HepG2 (cell line): ENCODE results near the gene CALY. TPM values are rescaled to one million over a fixed set of nuclear protein-coding genes. Genes with fewer than 3 reads are reported as not detected.

Experiments
- ADNP ChIP-seq: sonication (generic); formaldehyde crosslinking; IDR thresholded peaks from 2 replicates; pipeline ENCODE4 v1.4.0; 2020; ENCODE audit warnings: missing genetic modification reagents
- ATF2 ChIP-seq: sonication (generic); formaldehyde crosslinking; IDR thresholded peaks from 2 replicates; pipeline ENCODE4 v1.4.0; 2020; ENCODE audit warnings: missing genetic modification reagents
- BCL3 ChIP-seq: sonication (generic); formaldehyde crosslinking; IDR thresholded peaks from 2 replicates; pipeline ENCODE4 v1.5.1; 2020; ENCODE audit warnings: mild to moderate bottlenecking, missing genetic modification reagents, moderate library complexity
- HNF4A ChIP-seq: sonication (generic); formaldehyde crosslinking; IDR thresholded peaks from 2 replicates; pipeline ENCODE4 v1.4.0; 2020; ENCODE audit warnings: missing genetic modification reagents
- MEIS2 ChIP-seq: sonication (generic); formaldehyde crosslinking; IDR thresholded peaks from 2 replicates; pipeline ENCODE4 v1.9.0; 2021; ENCODE audit warnings: mild to moderate bottlenecking, missing genetic modification reagents
- POLR2A ChIP-seq, 2 experiments: IDR thresholded peaks; 2 replicates each; pipeline ENCODE4 v1.6.1; 2011; ENCODE audit warnings: low read depth in 2 of 2, low read length in 2 of 2, mild to moderate bottlenecking in 1 of 2, moderate library complexity in 1 of 2; ENCODE audit not compliant: insufficient read depth in 1 of 2
- RAD21 ChIP-seq: fragments of 450-650 bp; formaldehyde crosslinking; IDR thresholded peaks from 2 replicates; pipeline ENCODE4 v1.5.0; 2020; ENCODE audit warnings: mild to moderate bottlenecking
- TBX2 ChIP-seq: sonication (generic); formaldehyde crosslinking; IDR thresholded peaks from 2 replicates; pipeline ENCODE4 v1.5.0; 2020; ENCODE audit warnings: missing genetic modification reagents, mild to moderate bottlenecking, borderline replicate concordance
- TEAD3 ChIP-seq: optimal IDR thresholded peaks from 2 replicates; pipeline ENCODE3; 2016; ENCODE audit warnings: borderline replicate concordance
- TP53 ChIP-seq: sonication (generic); formaldehyde crosslinking; conservative IDR thresholded peaks from 2 replicates; pipeline ENCODE4 v1.4.0; 2020; ENCODE audit warnings: missing genetic modification reagents
- YEATS2 ChIP-seq: sonication (generic); formaldehyde crosslinking; IDR thresholded peaks from 2 replicates; pipeline ENCODE4 v1.4.0; 2020; ENCODE audit warnings: missing genetic modification reagents, borderline replicate concordance
- ZNF142 ChIP-seq: sonication (generic); formaldehyde crosslinking; IDR thresholded peaks from 2 replicates; pipeline ENCODE4 v1.4.0; 2020; ENCODE audit warnings: missing genetic modification reagents
- ZNF441 ChIP-seq: sonication (generic); formaldehyde crosslinking; IDR thresholded peaks from 2 replicates; pipeline ENCODE4 v1.7.0; 2021; ENCODE audit warnings: missing genetic modification reagents, borderline replicate concordance
- polyA plus RNA-seq, 8 experiments: library from polyadenylated mRNA; depleted of rRNA in 3 of 8; stranded (reverse) in 7 of 8; unstranded in 1 of 8; fragments of >200 nt; fragmentation: Illumina TruSeq in 4 of 8; extraction: Trizol in 4 of 8; gene quantifications; 2 replicates each; pipeline versions ENCODE4 v1.2.1 to v1.2.3, GENCODE V29; 2011 to 2016; ENCODE audit warnings: low read depth in 4 of 8, missing spikeins in 1 of 8, mixed read lengths in 1 of 8; ENCODE audit not compliant: insufficient read depth in 1 of 8
- total RNA-seq, 5 experiments: library from RNA; depleted of rRNA; stranded (reverse); fragments of >200 nt; fragmentation: Illumina TruSeq; extraction: Trizol; gene quantifications; 2 replicates each; pipeline ENCODE4 v1.2.3, GENCODE V29; 2016; ENCODE audit warnings: low read depth in 1 of 5
- TF ChIP-seq, protein P1 (sequence below): sonication (generic); formaldehyde crosslinking; IDR thresholded peaks from 2 replicates; pipeline ENCODE4 v1.5.0; 2020; ENCODE audit warnings: missing genetic modification reagents
- TF ChIP-seq, protein P2 (sequence below): sonication (generic); formaldehyde crosslinking; IDR thresholded peaks from 2 replicates; pipeline ENCODE4 v1.4.0; 2020; ENCODE audit warnings: mild to moderate bottlenecking, missing genetic modification reagents
- TF ChIP-seq, protein P3 (sequence below): IDR thresholded peaks from 2 replicates; pipeline ENCODE4 v1.6.1; 2018; ENCODE audit warnings: missing genetic modification reagents, mild to moderate bottlenecking, missing compliant biosample characterization

CALY gene
- total and polyA plus RNA-seq, 2 of the 13 experiments (the other 11 are each of a cell fraction or from before 2014, with no cell fraction given): 0.08 TPM; not detected in 1

- TF ChIP-seq ZNF142 (CRISPR knock-in tag): no peak
- TF ChIP-seq TBX2 (CRISPR knock-in tag): no peak; the same call in 1 of the 2 replicates
- TF ChIP-seq MEIS2 (CRISPR knock-in tag): no peak
- TF ChIP-seq, protein P1, sequence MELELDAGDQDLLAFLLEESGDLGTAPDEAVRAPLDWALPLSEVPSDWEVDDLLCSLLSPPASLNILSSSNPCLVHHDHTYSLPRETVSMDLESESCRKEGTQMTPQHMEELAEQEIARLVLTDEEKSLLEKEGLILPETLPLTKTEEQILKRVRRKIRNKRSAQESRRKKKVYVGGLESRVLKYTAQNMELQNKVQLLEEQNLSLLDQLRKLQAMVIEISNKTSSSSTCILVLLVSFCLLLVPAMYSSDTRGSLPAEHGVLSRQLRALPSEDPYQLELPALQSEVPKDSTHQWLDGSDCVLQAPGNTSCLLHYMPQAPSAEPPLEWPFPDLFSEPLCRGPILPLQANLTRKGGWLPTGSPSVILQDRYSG (CRISPR knock-in tag): no peak
- TF ChIP-seq YEATS2 (CRISPR knock-in tag): no peak
- TF ChIP-seq, protein P2, sequence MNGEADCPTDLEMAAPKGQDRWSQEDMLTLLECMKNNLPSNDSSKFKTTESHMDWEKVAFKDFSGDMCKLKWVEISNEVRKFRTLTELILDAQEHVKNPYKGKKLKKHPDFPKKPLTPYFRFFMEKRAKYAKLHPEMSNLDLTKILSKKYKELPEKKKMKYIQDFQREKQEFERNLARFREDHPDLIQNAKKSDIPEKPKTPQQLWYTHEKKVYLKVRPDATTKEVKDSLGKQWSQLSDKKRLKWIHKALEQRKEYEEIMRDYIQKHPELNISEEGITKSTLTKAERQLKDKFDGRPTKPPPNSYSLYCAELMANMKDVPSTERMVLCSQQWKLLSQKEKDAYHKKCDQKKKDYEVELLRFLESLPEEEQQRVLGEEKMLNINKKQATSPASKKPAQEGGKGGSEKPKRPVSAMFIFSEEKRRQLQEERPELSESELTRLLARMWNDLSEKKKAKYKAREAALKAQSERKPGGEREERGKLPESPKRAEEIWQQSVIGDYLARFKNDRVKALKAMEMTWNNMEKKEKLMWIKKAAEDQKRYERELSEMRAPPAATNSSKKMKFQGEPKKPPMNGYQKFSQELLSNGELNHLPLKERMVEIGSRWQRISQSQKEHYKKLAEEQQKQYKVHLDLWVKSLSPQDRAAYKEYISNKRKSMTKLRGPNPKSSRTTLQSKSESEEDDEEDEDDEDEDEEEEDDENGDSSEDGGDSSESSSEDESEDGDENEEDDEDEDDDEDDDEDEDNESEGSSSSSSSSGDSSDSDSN (CRISPR knock-in tag): peak; percentile 57
- TF ChIP-seq ATF2: peak; percentile 24; the same call in 1 of the 2 replicates
- TF ChIP-seq BCL3 (CRISPR knock-in tag): no peak
- 0 out of 4 replicates have a peak, but pooled peaks of 1 of the 2 experiments have one; percentile 25 for TF ChIP-seq POLR2A (IDR thresholded peaks at IDR 0.05; ENCODE audit: insufficient read depth in 1 of 2, low read depth in 2 of 2, low read length in 2 of 2)
- no peak for TF ChIP-seq RAD21 (CRISPR knock-in tag)
- TF ChIP-seq ADNP (CRISPR knock-in tag): no peak
- peak; percentile 61 for TF ChIP-seq TEAD3 (CRISPR knock-in tag)
- TF ChIP-seq ZNF441 (CRISPR knock-in tag): peak; percentile 85; the same call in 1 of the 2 replicates
- TF ChIP-seq, protein P3, sequence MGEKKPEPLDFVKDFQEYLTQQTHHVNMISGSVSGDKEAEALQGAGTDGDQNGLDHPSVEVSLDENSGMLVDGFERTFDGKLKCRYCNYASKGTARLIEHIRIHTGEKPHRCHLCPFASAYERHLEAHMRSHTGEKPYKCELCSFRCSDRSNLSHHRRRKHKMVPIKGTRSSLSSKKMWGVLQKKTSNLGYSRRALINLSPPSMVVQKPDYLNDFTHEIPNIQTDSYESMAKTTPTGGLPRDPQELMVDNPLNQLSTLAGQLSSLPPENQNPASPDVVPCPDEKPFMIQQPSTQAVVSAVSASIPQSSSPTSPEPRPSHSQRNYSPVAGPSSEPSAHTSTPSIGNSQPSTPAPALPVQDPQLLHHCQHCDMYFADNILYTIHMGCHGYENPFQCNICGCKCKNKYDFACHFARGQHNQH (CRISPR knock-in tag): 0 out of 2 replicates have a peak, but pooled peaks have one; percentile 25
- peak; percentile 86 for TF ChIP-seq HNF4A (CRISPR knock-in tag)
- TF ChIP-seq TP53: 0 out of 2 replicates have a peak, but pooled peaks have one; percentile 12
These were observed 22.9 kb upstream of the CALY start (continued) for GRCh38 chr10:133359554-133359971.
